ENCODE data around the gene PIK3R3. TPM values are rescaled to one million over a fixed set of nuclear protein-coding genes. Genes with fewer than 3 reads are reported as not detected.

Gene PIK3R3
- total and polyA plus RNA-seq, 8 donors: 1.2 to 4.9 (median 4.1) TPM

DNA sequence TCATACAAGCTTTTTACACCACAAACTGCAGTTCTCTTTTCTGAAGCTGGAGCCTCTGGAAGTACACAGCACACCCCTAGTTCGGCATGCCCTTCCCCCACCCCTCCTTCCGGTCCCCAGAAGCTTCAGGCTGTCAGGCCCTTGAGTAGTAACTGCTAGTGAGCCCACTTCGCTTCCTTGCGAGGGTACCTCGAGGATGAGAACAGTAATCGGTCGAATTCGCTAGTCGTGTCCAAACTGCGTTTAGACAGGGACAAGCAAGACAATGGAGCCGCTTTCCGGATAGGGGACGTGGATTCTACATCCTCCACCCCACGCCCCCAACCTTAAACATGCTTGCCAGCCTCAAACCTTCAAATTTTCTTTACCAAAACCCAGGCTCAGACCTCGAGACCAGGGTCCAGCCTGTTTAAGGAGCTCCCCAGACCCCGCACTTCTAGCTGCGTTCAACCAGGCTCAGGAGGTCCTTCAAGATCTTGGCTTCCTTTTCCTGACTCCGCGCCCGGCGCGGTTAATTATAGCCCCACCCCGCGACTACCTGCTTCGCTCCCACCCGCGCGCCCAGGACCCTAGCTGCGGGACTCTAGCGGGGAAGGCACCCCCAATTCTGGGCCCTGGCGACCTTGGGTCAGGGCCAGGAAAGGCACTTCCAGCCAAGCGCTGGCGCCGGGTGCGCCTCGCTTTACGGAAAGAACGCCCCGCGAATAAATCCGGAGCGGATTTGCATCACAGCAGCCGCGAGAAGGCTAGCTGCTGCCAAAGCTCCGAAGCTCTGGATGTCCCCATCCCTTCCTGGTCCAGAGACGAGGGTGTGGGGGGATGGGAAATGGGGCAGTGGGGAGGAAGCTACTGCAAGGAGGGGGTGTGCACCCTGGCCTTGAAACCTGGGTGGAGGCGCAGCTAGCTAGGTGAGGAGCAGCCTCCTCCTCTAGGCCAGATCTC, 34.4 kb upstream of the PIK3R3 start:
- H3K4me1 ChIP-seq: peaks cover 0 to 7% (median under 1%) of the 10 kb centered on the region in 3 donors
- H3K36me3 ChIP-seq: no peaks in the 10 kb centered on the region
- peak overlapping the region in 2 of 4 donors; percentile 7 to 22 for H3K27ac ChIP-seq
- intact Hi-C loops (cut with DNase I): no loop called here
- ATAC-seq (peak in 3 of 4 donors; percentile 35 to 51 (median 38)), DNase-seq (no peak), FAIRE-seq (no peak)
- WGBS, 2 donors: 12 to 18% methylated on average over 47 of the region's 47 CpGs
- H3K4me3 ChIP-seq: peak overlapping the region in 2 of 4 donors; percentile 19 to 45
- no peaks in the 10 kb centered on the region for H3K27me3 ChIP-seq
- no peaks in the 10 kb centered on the region for H3K9me3 ChIP-seq
- TF ChIP-seq CTCF (IDR thresholded peaks at IDR 0.05): no peak

DNA sequence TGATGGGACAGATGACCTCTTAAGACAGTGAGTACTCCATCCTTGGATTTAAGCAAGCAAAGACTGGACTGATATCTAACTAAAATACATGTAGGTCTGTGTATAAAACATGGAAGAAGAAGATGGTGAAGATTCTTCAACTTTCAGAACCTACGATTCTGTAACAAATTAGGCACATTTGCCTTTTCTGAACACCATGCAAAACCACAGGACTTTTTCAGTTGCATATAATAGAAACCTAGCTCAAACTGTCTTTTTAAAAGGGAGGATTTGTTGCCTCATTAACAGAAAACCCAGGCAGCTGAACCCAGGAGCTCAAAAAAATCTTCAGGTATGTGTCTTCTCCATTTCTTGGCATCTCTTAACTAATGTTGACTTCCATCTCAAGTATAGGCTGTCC, 27.8 kb upstream of the PIK3R3 start:
- intact Hi-C loops (cut with DNase I): no loop called here
- 79 to 80% methylated on average over 1 of the region's 1 CpG for WGBS, 2 donors

DNA sequence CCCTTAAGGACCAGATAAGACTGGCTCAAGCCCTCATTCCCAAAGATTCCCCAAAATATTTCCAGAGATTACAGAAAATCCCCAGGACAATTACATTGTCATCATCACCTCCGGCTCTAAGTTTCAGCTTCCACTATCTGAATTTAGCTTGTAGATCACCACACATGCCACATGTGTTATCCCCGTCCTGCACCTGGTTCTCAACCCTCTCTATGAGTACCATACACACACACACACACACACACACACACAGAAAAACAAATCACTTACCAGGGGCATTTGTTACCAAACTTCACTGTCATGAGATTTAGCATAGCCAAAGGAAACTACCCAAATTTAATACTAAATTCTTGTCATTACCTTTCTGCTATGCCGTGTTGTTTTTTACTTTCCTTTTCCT, 27.1 kb upstream of the PIK3R3 start:
- 62 to 70% methylated on average over 3 of the region's 3 CpGs for WGBS, 2 donors

More for the DNA sequence above, 27.8 kb upstream of the PIK3R3 start:
- no peak for TF ChIP-seq CTCF (IDR thresholded peaks at IDR 0.05)
- ATAC-seq (no peak), DNase-seq (no peak), FAIRE-seq (no peak)
- H3K4me1 ChIP-seq: no peaks in the 10 kb centered on the region
- H3K9me3 ChIP-seq: no peaks in the 10 kb centered on the region
- no peak overlapping the region for H3K27ac ChIP-seq
- H3K4me3 ChIP-seq: no peak overlapping the region
- no peaks in the 10 kb centered on the region for H3K36me3 ChIP-seq
- H3K27me3 ChIP-seq: no peaks in the 10 kb centered on the region

DNA sequence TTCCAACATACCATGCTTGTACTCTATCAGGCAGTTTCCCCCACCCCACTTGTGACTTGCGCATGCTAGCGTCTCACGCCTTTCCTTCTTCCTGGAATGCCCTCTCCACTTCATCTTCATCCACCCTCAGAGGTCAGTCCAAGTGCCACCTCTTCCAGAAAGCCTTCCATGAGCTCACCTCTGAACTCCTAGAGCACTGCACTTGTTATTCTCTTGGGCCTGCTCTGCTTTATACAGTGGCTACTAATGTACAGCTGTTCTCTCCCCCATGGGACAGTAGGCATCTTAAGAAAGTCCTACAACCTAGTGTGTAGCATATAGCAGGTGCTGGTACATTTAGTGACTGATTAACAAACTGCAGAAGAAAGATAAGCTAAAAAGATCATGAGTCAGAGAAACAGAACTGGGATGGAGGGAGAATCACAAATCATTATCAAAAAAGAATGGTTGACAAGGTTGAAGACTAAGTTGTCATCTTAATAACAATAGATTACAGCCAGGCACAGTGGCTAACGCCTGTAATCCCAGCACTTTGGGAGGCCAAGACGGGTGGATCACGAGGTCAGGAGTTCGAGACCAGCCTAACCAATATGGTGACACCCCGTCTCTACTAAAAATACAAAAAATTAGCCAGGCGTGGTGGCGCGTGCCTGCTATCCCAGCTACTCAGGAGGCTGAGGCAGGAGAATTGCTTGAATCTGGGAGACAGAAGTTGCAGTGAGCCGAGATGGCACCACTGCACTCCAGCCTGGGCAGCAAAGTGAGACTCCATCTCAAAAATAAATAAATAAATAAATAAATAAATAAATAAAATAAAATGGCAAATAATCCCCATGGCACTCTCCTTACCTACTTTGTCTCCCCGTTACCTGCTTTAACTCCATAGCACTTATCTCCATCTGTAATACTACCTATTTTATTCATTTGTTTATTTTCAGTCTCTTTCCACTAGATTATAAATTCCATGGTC, 26.2 kb upstream of the PIK3R3 start:
- Histone ChIP-seq H3K9me3 (no peaks in the 10 kb centered on the region), H3K4me3 (no peak overlapping the region), H3K27me3 (no peaks in the 10 kb centered on the region), H3K36me3 (no peaks in the 10 kb centered on the region), H3K4me1 (no peaks in the 10 kb centered on the region), H3K27ac (no peak overlapping the region)
- no peak for ATAC-seq
- intact Hi-C loops (cut with DNase I): no loop called here
- DNase-seq: no peak
- 82 to 92% methylated on average over 13 of the region's 13 CpGs for WGBS, 2 donors
- TF ChIP-seq CTCF (IDR thresholded peaks at IDR 0.05): no peak
- FAIRE-seq: no peak

More for the DNA sequence above, 27.1 kb upstream of the PIK3R3 start:
- TF ChIP-seq CTCF (IDR thresholded peaks at IDR 0.05): no peak
- H3K27me3 ChIP-seq: no peaks in the 10 kb centered on the region
- H3K4me1 ChIP-seq: no peaks in the 10 kb centered on the region
- FAIRE-seq (no peak), ATAC-seq (no peak), DNase-seq (no peak)
- H3K36me3 ChIP-seq: no peaks in the 10 kb centered on the region
- intact Hi-C loops (cut with DNase I): no loop called here
- H3K27ac ChIP-seq: no peak overlapping the region
- H3K4me3 ChIP-seq: no peak overlapping the region
- no peaks in the 10 kb centered on the region for H3K9me3 ChIP-seq

Data from pancreas (tissue), 10 donors.